H1 (cell line): ENCODE results near the gene PHF14. TPM values are rescaled to one million over a fixed set of nuclear protein-coding genes. Genes with fewer than 3 reads are reported as not detected.

ENCODE experiments used
- CTCF ChIA-PET: fragments of 300-600 bp; sonication (Branson Sonifier 250); formaldehyde crosslinking; loops from one replicate; lab custom pipeline; 2021; ENCODE audit not compliant: partially characterized antibody; lab: Charles Lee
- POLR2A ChIA-PET: fragments of 300-600 bp; sonication (Branson Sonifier 250); formaldehyde crosslinking; loops from one replicate; lab custom pipeline; 2021; ENCODE audit warnings: inconsistent platforms; ENCODE audit not compliant: partially characterized antibody; lab: Charles Lee
- DNase-seq, 2 experiments: peaks; one replicate each; pipeline versions ENCODE4 v3.0.0 to v3.0.0-alpha.2; 2010 to 2022; ENCODE audit warnings: low spot score in 2 of 2, low read depth in 1 of 2, mixed read lengths in 1 of 2
- FAIRE-seq: peaks from 2 replicates; lab custom pipeline; 2011; peaks lifted over from hg19 to GRCh38; lab: Jason Lieb, UNC
- H2AFZ ChIP-seq: 2 replicates; pipeline ENCODE4 v1.8.1; 2012; ENCODE audit warnings: low read length, inconsistent platforms
- H2AK5ac ChIP-seq: 2 replicates; pipeline ENCODE4 v1.6.1; 2013; ENCODE audit warnings: low read depth, low read length
- H2BK120ac ChIP-seq: replicated peaks from 2 replicates; pipeline ENCODE3; 2013; ENCODE audit warnings: low read depth, low read length, inconsistent platforms
- H2BK12ac ChIP-seq: 2 replicates; pipeline ENCODE4 v1.6.1; 2013; ENCODE audit warnings: low read depth, low read length
- H2BK15ac ChIP-seq: 2 replicates; pipeline ENCODE4 v1.6.1; 2013; ENCODE audit warnings: low read length
- H2BK20ac ChIP-seq: 2 replicates; pipeline ENCODE4 v1.6.1; 2013; ENCODE audit warnings: low read length
- H2BK5ac ChIP-seq: 2 replicates; pipeline ENCODE4 v1.6.1; 2013; ENCODE audit warnings: low read depth, low read length
- H3K14ac ChIP-seq: 2 replicates; pipeline ENCODE4 v1.6.1; 2013; ENCODE audit warnings: inconsistent platforms; ENCODE audit not compliant: insufficient read length
- H3K18ac ChIP-seq: 2 replicates; pipeline ENCODE4 v1.6.1; 2013; ENCODE audit warnings: low read length; ENCODE audit errors: extremely low read depth
- H3K23ac ChIP-seq: 2 replicates; pipeline ENCODE4 v1.6.1; 2013; ENCODE audit warnings: inconsistent platforms; ENCODE audit not compliant: insufficient read length
- H3K23me2 ChIP-seq: 2 replicates; pipeline ENCODE4 v1.6.1; 2013; ENCODE audit warnings: low read depth, low read length
- H3K27ac ChIP-seq: 2 replicates; pipeline ENCODE4 v1.6.1; 2011; ENCODE audit warnings: low read depth, low read length, inconsistent platforms
- H3K27me3 ChIP-seq, 4 experiments: replicated peaks in 1 of 4; 1 replicate in 1 of 4; 2 replicates in 3 of 4; pipeline versions ENCODE4 v1.6.1 to v1.8.1; 2011 to 2013; ENCODE audit warnings: low read length in 3 of 4, mild to moderate bottlenecking in 3 of 4, inconsistent platforms in 2 of 4, mixed read lengths in 2 of 4, moderate library complexity in 1 of 4; ENCODE audit not compliant: control insufficient read depth in 3 of 4, insufficient read depth in 3 of 4; ENCODE audit errors: extremely low read depth in 1 of 4
- H3K36me3 ChIP-seq, 4 experiments: 2 replicates each; pipeline versions ENCODE4 v1.6.1 to v1.8.1; 2011 to 2013; ENCODE audit warnings: mild to moderate bottlenecking in 4 of 4, low read length in 3 of 4, moderate library complexity in 2 of 4, control low read depth in 1 of 4, inconsistent platforms in 1 of 4; ENCODE audit not compliant: insufficient read depth in 4 of 4, control insufficient read depth in 2 of 4
- H3K4ac ChIP-seq: replicated peaks from 2 replicates; pipeline ENCODE3; 2013; ENCODE audit warnings: low read length, low read depth, mixed read lengths, inconsistent platforms; ENCODE audit not compliant: insufficient read length
- H3K4me1 ChIP-seq, 4 experiments: replicated peaks in 1 of 4; 1 replicate in 1 of 4; 2 replicates in 3 of 4; pipeline versions ENCODE4 v1.6.1 to v1.8.1; 2011 to 2013; ENCODE audit warnings: low read length in 3 of 4, inconsistent platforms in 2 of 4, mixed read lengths in 1 of 4; ENCODE audit not compliant: insufficient read depth in 4 of 4, control insufficient read depth in 3 of 4
- H3K4me2 ChIP-seq, 2 experiments: 2 replicates each; pipeline versions ENCODE4 v1.6.1 to v1.8.1; 2011 to 2013; ENCODE audit warnings: low read depth in 2 of 2, low read length in 2 of 2, control low read depth in 1 of 2, inconsistent platforms in 1 of 2, mild to moderate bottlenecking in 1 of 2; ENCODE audit not compliant: insufficient read depth in 1 of 2
- H3K4me3 ChIP-seq, 4 experiments: fragments of 200-600, 300-600 bp in 1 of 4; sonication (generic), shearing (Covaris generic), sonication (Bioruptor Twin) in 1 of 4; 2 replicates each; pipeline versions ENCODE4 v1.5.1 to v1.8.1; 2011 to 2016; ENCODE audit warnings: low read length in 4 of 4, low read depth in 3 of 4, control low read depth in 2 of 4, inconsistent platforms in 2 of 4, mild to moderate bottlenecking in 2 of 4, mixed read lengths in 1 of 4, moderate library complexity in 1 of 4; ENCODE audit not compliant: insufficient read depth in 2 of 4; ENCODE audit errors: extremely low read depth in 1 of 4
- H3K56ac ChIP-seq: replicated peaks from 2 replicates; pipeline ENCODE3; 2013; ENCODE audit warnings: low read depth, mild to moderate bottlenecking, mixed read lengths, low read length, inconsistent platforms; ENCODE audit not compliant: insufficient read length
- H3K79me1 ChIP-seq: 2 replicates; pipeline ENCODE4 v1.6.1; 2013; ENCODE audit warnings: low read depth, low read length, control low read depth
- H3K79me2 ChIP-seq, 2 experiments: 2 replicates each; pipeline versions ENCODE4 v1.6.1 to v1.8.1; 2012 to 2013; ENCODE audit warnings: low read length in 2 of 2, mild to moderate bottlenecking in 2 of 2, inconsistent platforms in 1 of 2; ENCODE audit not compliant: insufficient read depth in 2 of 2, control insufficient read depth in 1 of 2
- H3K9ac ChIP-seq, 4 experiments: replicated peaks in 1 of 4; 1 replicate in 1 of 4; 2 replicates in 3 of 4; pipeline versions ENCODE4 v1.6.1 to v1.8.1; 2011 to 2013; ENCODE audit warnings: low read depth in 3 of 4, low read length in 3 of 4, control low read depth in 2 of 4, mild to moderate bottlenecking in 2 of 4, moderate library complexity in 2 of 4, inconsistent platforms in 1 of 4; ENCODE audit errors: extremely low read depth in 1 of 4
- H3K9me3 ChIP-seq, 2 experiments: 2 replicates each; pipeline versions ENCODE4 v1.6.1 to v1.8.1; 2012 to 2013; ENCODE audit warnings: mild to moderate bottlenecking in 2 of 2, moderate library complexity in 2 of 2, control low read depth in 1 of 2, inconsistent platforms in 1 of 2, low read depth in 1 of 2, low read length in 1 of 2, mixed read lengths in 1 of 2; ENCODE audit not compliant: insufficient read depth in 2 of 2
- H4K20me1 ChIP-seq, 2 experiments: replicated peaks in 1 of 2; 2 replicates each; pipeline versions ENCODE3 to v1.8.1; 2011 to 2013; ENCODE audit warnings: inconsistent platforms in 2 of 2, low read length in 2 of 2, mild to moderate bottlenecking in 1 of 2; ENCODE audit not compliant: insufficient read depth in 2 of 2, control insufficient read depth in 1 of 2
- H4K5ac ChIP-seq: 2 replicates; pipeline ENCODE4 v1.6.1; 2013; ENCODE audit warnings: low read length, low read depth, mixed read lengths, inconsistent platforms; ENCODE audit not compliant: insufficient read length
- H4K8ac ChIP-seq: 2 replicates; pipeline ENCODE4 v1.8.0; 2013; ENCODE audit warnings: mild to moderate bottlenecking, moderate library complexity, low read length, inconsistent platforms; ENCODE audit not compliant: insufficient read depth; ENCODE audit errors: extremely low read depth
- H4K91ac ChIP-seq: replicated peaks from 2 replicates; pipeline ENCODE3; 2013; ENCODE audit warnings: low read length, mixed read lengths, inconsistent platforms; ENCODE audit not compliant: insufficient read length
- ATF2 ChIP-seq: IDR thresholded peaks from 2 replicates; pipeline ENCODE4 v1.6.1; 2012; ENCODE audit warnings: low read length, inconsistent platforms
- BACH1 ChIP-seq: IDR thresholded peaks from 2 replicates; pipeline ENCODE4 v1.6.1; 2012; ENCODE audit warnings: low read length, improper control_type of control experiment
- CHD1 ChIP-seq: IDR thresholded peaks from 2 replicates; pipeline ENCODE4 v1.6.1; 2012; ENCODE audit warnings: low read depth, low read length, improper control_type of control experiment
- CTBP2 ChIP-seq: IDR thresholded peaks from 2 replicates; pipeline ENCODE4 v1.7.0; 2011; ENCODE audit warnings: borderline replicate concordance, mild to moderate bottlenecking, moderate library complexity, mixed read lengths, low read length; ENCODE audit not compliant: insufficient read depth, insufficient read length
- E2F6 ChIP-seq: IDR thresholded peaks from 2 replicates; pipeline ENCODE4 v1.6.1; 2012; ENCODE audit warnings: inconsistent platforms
- EP300 ChIP-seq, 2 experiments: IDR thresholded peaks; 1 replicate in 1 of 2; 2 replicates in 1 of 2; pipeline ENCODE4 v1.6.1; 2011 to 2012; ENCODE audit warnings: low read depth in 2 of 2, low read length in 2 of 2, mild to moderate bottlenecking in 2 of 2, borderline replicate concordance in 1 of 2, inconsistent platforms in 1 of 2, moderate library complexity in 1 of 2
- KDM4A ChIP-seq: IDR thresholded peaks from one replicate; pipeline ENCODE4 v1.7.1; 2012; ENCODE audit warnings: low read depth, mild to moderate bottlenecking, moderate library complexity, low read length, inconsistent platforms; ENCODE audit not compliant: severe bottlenecking
- NANOG ChIP-seq: IDR thresholded peaks from 2 replicates; pipeline ENCODE4 v1.6.1; 2011; ENCODE audit warnings: low read length, low read depth, mild to moderate bottlenecking, inconsistent platforms; ENCODE audit not compliant: insufficient read depth, poor library complexity, severe bottlenecking
- RNF2 ChIP-seq: fragments of 200-900, 300-1000 bp; sonication (generic); IDR thresholded peaks from 2 replicates; pipeline ENCODE4 v1.7.1; 2016; ENCODE audit warnings: borderline replicate concordance, low read depth, mild to moderate bottlenecking, antibody characterized with exemption, low read length; ENCODE audit not compliant: poor library complexity, severe bottlenecking; ENCODE audit errors: missing control alignments
- SAP30 ChIP-seq: fragments of 300-600 bp; sonication (generic); IDR thresholded peaks from 2 replicates; pipeline ENCODE4 v1.7.1; 2012; ENCODE audit warnings: low read length, moderate library complexity, mild to moderate bottlenecking, inconsistent platforms; ENCODE audit not compliant: insufficient read depth, insufficient replicate concordance
- WGBS, 2 experiments: shearing (Covaris generic) in 1 of 2; methylation state at CpG; one replicate each; pipeline versions ENCODE4 v1.1.6 to v1.1.7; 2013 to 2015; ENCODE audit warnings: low lambda C conversion rate in 2 of 2, mixed read lengths in 2 of 2, inconsistent platforms in 1 of 2, low coverage in 1 of 2, missing lambda C conversion rate in 1 of 2; ENCODE audit not compliant: insufficient replicate concordance in 2 of 2, insufficient coverage in 1 of 2, insufficient read length in 1 of 2; ENCODE audit errors: extremely low coverage in 1 of 2, missing lambda C conversion rate in 1 of 2; 5-methylcytosine and 5-hydroxymethylcytosine counted together
- polyA plus RNA-seq, 7 experiments: library from polyadenylated mRNA; depleted of rRNA in 3 of 7; stranded (reverse) in 5 of 7; unstranded in 2 of 7; fragments of >200 nt in 5 of 7; fragments of 200-250 nt in 2 of 7; gene quantifications; 1 replicate in 5 of 7; 2 replicates in 1 of 7; 4 replicates in 1 of 7; pipeline versions ENCODE4 v1.2.1 to v1.2.3, GENCODE V29; 2011 to 2013; ENCODE audit warnings: missing spikeins in 2 of 7, mixed read lengths in 2 of 7
- total RNA-seq: library from RNA; stranded (reverse); fragmentation: NEBNext Ultra II Directional; extraction: Animal tissue kit (Norgen Biotek cat#: 25700); gene quantifications from 2 replicates; pipeline ENCODE4 v1.2.1, GENCODE V29; 2021

PHF14 gene
- total and polyA plus RNA-seq, 2 of the 8 experiments (the other 6 are each of a cell fraction or from before 2014, with no cell fraction given): 17.9 to 70.6 TPM

GRCh38 chr7:11163220-11163619 is 189.5 kb downstream of the PHF14 start:
- Histone ChIP-seq H2BK5ac (no peak overlapping the region), H3K27me3 (no peaks in the 10 kb centered on the region)
- TF ChIP-seq KDM4A (no peak), CTBP2 (no peak), RNF2 (no peak), ATF2 (no peak), CHD1 (no peak), E2F6 (no peak), BACH1 (no peak), NANOG (no peak), EP300 (IDR thresholded peaks at IDR 0.05; ENCODE audit: borderline replicate concordance in 1 of 2, low read depth in 2 of 2, low read length in 2 of 2) (no peak), SAP30 (no peak)

More at GRCh38 chr7:11163220-11163619, 189.5 kb downstream of the PHF14 start:
- Histone ChIP-seq H2BK12ac (no peak overlapping the region), H3K36me3 (no peaks in the 10 kb centered on the region), H3K4ac (no peak overlapping the region), H3K4me2 (no peak overlapping the region), H2BK120ac (no peak overlapping the region), H3K4me1 (no peaks in the 10 kb centered on the region), H2BK15ac (no peak overlapping the region), H4K20me1 (no peaks in the 10 kb centered on the region), H3K9ac (no peak overlapping the region), H3K9me3 (no peaks in the 10 kb centered on the region), H3K18ac (no peak overlapping the region), H3K23me2 (no peaks in the 10 kb centered on the region), H3K27ac (no peak overlapping the region), H2AK5ac (no peak overlapping the region), H3K56ac (no peak overlapping the region), H3K79me1 (no peaks in the 10 kb centered on the region), H4K91ac (no peak overlapping the region), H3K14ac (no peak overlapping the region), H2AFZ (no peak overlapping the region), H3K79me2 (no peaks in the 10 kb centered on the region), H4K5ac (no peak overlapping the region), H3K23ac (no peak overlapping the region), H3K4me3 (no peak overlapping the region), H2BK20ac (no peak overlapping the region), H4K8ac (no peak overlapping the region)
- 91% methylated on average over 1 of the region's 1 CpG; no CpG with 5 or more reads in 1 of the 2 experiments for WGBS, 2 experiments
- ChIA-PET POLR2A (no interaction called here), CTCF (interaction anchor here (0.7 kb wide), 2 partner anchors 13 to 892 kb away, joined by 3 to 4 read pairs; no protein-coding TSS in a partner anchor)
- FAIRE-seq (no peak), DNase-seq (no peak)
